HepG2 (cell line): ENCODE data around the gene TRIM7. TPM values are rescaled to one million over a fixed set of nuclear protein-coding genes. Genes with fewer than 3 reads are reported as not detected.
A peak's percentile ranks its signal among the peaks of the same experiment; 100 is the strongest.

ENCODE experiments used
- ATF7-NPFF ChIP-seq: sonication (generic); formaldehyde crosslinking; IDR thresholded peaks from 2 replicates; pipeline ENCODE4 v1.8.1; 2023; ENCODE audit warnings: mild to moderate bottlenecking, low read depth, missing genetic modification reagents, moderate library complexity
- FOSL2 ChIP-seq: sonication (generic); formaldehyde crosslinking; IDR thresholded peaks from 2 replicates; pipeline ENCODE4 v1.4.0; 2020; ENCODE audit warnings: missing genetic modification reagents
- FOXC1 ChIP-seq: sonication (generic); formaldehyde crosslinking; IDR thresholded peaks from 2 replicates; pipeline ENCODE4 v1.8.0; 2022; ENCODE audit warnings: mild to moderate bottlenecking, missing genetic modification reagents, borderline replicate concordance
- GLI4 ChIP-seq: sonication (generic); formaldehyde crosslinking; IDR thresholded peaks from 2 replicates; pipeline ENCODE4 v1.5.1; 2020; ENCODE audit warnings: missing genetic modification reagents, mild to moderate bottlenecking, moderate library complexity, borderline replicate concordance
- HIVEP1 ChIP-seq: sonication (generic); formaldehyde crosslinking; IDR thresholded peaks from 2 replicates; pipeline ENCODE4 v1.4.0; 2020; ENCODE audit warnings: mild to moderate bottlenecking, missing genetic modification reagents
- HMGA1 ChIP-seq: sonication (generic); formaldehyde crosslinking; conservative IDR thresholded peaks from 2 replicates; pipeline ENCODE4 v1.4.0; 2020; ENCODE audit warnings: missing genetic modification reagents
- NFYC ChIP-seq: IDR thresholded peaks from 2 replicates; pipeline ENCODE4 v1.6.1; 2016; ENCODE audit warnings: missing genetic modification reagents, missing compliant biosample characterization
- POGZ ChIP-seq: sonication (generic); formaldehyde crosslinking; IDR thresholded peaks from 2 replicates; pipeline ENCODE4 v1.4.0; 2020; ENCODE audit warnings: mild to moderate bottlenecking, missing genetic modification reagents
- PRMT3 ChIP-seq: sonication (generic); formaldehyde crosslinking; IDR thresholded peaks from 2 replicates; pipeline ENCODE4 v1.8.1; 2022; ENCODE audit warnings: low read depth, mild to moderate bottlenecking, moderate library complexity, missing genetic modification reagents, borderline replicate concordance
- SAP130 ChIP-seq: IDR thresholded peaks from 2 replicates; pipeline ENCODE4 v1.6.1; 2016; ENCODE audit warnings: low read depth
- SNAPC2 ChIP-seq: sonication (generic); formaldehyde crosslinking; IDR thresholded peaks from 2 replicates; pipeline ENCODE4 v1.8.1; 2022; ENCODE audit warnings: mild to moderate bottlenecking, missing genetic modification reagents
- ZBTB7B ChIP-seq: sonication (generic); formaldehyde crosslinking; IDR thresholded peaks from 2 replicates; pipeline ENCODE4 v1.4.0; 2020; ENCODE audit warnings: missing genetic modification reagents
- ZMYM3 ChIP-seq: sonication (generic); formaldehyde crosslinking; IDR thresholded peaks from 2 replicates; pipeline ENCODE4 v1.5.1; 2020; ENCODE audit warnings: mild to moderate bottlenecking, missing genetic modification reagents
- ZNF260 ChIP-seq: sonication (generic); formaldehyde crosslinking; IDR thresholded peaks from 2 replicates; pipeline ENCODE4 v1.4.0; 2020; ENCODE audit warnings: missing genetic modification reagents, low read depth, mild to moderate bottlenecking, borderline replicate concordance
- ZNF326 ChIP-seq: sonication (generic); formaldehyde crosslinking; IDR thresholded peaks from 2 replicates; pipeline ENCODE4 v1.4.0; 2020; ENCODE audit warnings: missing genetic modification reagents, borderline replicate concordance
- ZNF746 ChIP-seq: sonication (generic); formaldehyde crosslinking; IDR thresholded peaks from 2 replicates; pipeline ENCODE4 v1.8.0; 2022; ENCODE audit warnings: mild to moderate bottlenecking, missing genetic modification reagents
- ZNF780A ChIP-seq: sonication (generic); formaldehyde crosslinking; IDR thresholded peaks from 2 replicates; pipeline ENCODE4 v1.8.0; 2022; ENCODE audit warnings: mild to moderate bottlenecking, missing genetic modification reagents, moderate library complexity
- ZSCAN12 ChIP-seq: sonication (generic); formaldehyde crosslinking; IDR thresholded peaks from 2 replicates; pipeline ENCODE4 v1.9.0; 2021; ENCODE audit warnings: mild to moderate bottlenecking, missing genetic modification reagents
- polyA plus RNA-seq, 8 experiments: library from polyadenylated mRNA; depleted of rRNA in 3 of 8; stranded (reverse) in 7 of 8; unstranded in 1 of 8; fragments of >200 nt; fragmentation: Illumina TruSeq in 4 of 8; extraction: Trizol in 4 of 8; gene quantifications; 2 replicates each; pipeline versions ENCODE4 v1.2.1 to v1.2.3, GENCODE V29; 2011 to 2016; ENCODE audit warnings: low read depth in 4 of 8, missing spikeins in 1 of 8, mixed read lengths in 1 of 8; ENCODE audit not compliant: insufficient read depth in 1 of 8
- total RNA-seq, 5 experiments: library from RNA; depleted of rRNA; stranded (reverse); fragments of >200 nt; fragmentation: Illumina TruSeq; extraction: Trizol; gene quantifications; 2 replicates each; pipeline ENCODE4 v1.2.3, GENCODE V29; 2016; ENCODE audit warnings: low read depth in 1 of 5
- TF ChIP-seq, protein P1 (sequence below): sonication (generic); formaldehyde crosslinking; IDR thresholded peaks from 2 replicates; pipeline ENCODE4 v1.5.0; 2020; ENCODE audit warnings: mild to moderate bottlenecking, missing genetic modification reagents, borderline replicate concordance
- TF ChIP-seq, protein P2 (sequence below): sonication (generic); formaldehyde crosslinking; IDR thresholded peaks from 2 replicates; pipeline ENCODE4 v1.4.0; 2020; ENCODE audit warnings: missing genetic modification reagents, borderline replicate concordance
- TF ChIP-seq, protein P3 (sequence below): IDR thresholded peaks from 2 replicates; pipeline ENCODE4 v1.6.1; 2016; ENCODE audit warnings: mild to moderate bottlenecking

TRIM7 gene
- total and polyA plus RNA-seq, 2 of the 13 experiments (the other 11 are each of a cell fraction or from before 2014, with no cell fraction given): 0.13 TPM; not detected in 1

DNA sequence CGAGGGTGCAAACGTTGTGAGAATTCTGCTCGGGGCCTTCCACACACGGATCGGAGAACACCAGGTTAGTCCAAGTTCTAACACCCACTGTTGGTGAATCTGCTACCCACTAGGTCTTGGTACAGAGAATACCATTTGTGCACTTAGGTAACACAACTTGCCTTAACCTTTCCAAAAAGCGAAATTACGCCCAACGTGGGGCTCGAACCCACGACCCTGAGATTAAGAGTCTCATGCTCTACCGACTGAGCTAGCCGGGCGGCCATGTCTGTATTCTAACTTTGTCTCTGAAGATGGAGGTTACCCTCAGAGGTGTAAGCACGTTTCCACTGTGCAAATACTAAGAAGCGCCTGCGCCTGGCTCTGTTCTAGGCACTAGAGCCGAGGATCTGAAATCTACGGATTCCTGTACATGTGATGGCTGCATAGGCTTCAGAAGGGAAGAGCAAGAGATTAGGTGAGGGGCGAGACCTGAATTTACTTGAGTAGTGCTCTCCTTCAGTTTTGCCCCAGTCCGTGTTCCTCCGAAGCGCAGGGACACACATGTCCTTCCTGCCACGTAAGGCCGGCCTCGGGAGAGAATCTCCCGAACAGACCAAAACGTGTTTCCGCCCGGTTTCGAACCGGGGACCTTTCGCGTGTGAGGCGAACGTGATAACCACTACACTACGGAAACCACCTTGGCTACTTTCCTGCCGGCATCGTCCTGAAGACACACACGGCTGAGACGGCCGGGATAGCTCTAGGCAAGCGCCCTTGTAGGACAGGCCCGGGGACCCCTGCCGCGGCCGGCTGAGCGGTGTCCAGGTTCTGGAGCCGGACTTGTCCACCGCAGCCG lies 17.0 kb upstream of the TRIM7 start (continued):
- TF ChIP-seq, protein P1, sequence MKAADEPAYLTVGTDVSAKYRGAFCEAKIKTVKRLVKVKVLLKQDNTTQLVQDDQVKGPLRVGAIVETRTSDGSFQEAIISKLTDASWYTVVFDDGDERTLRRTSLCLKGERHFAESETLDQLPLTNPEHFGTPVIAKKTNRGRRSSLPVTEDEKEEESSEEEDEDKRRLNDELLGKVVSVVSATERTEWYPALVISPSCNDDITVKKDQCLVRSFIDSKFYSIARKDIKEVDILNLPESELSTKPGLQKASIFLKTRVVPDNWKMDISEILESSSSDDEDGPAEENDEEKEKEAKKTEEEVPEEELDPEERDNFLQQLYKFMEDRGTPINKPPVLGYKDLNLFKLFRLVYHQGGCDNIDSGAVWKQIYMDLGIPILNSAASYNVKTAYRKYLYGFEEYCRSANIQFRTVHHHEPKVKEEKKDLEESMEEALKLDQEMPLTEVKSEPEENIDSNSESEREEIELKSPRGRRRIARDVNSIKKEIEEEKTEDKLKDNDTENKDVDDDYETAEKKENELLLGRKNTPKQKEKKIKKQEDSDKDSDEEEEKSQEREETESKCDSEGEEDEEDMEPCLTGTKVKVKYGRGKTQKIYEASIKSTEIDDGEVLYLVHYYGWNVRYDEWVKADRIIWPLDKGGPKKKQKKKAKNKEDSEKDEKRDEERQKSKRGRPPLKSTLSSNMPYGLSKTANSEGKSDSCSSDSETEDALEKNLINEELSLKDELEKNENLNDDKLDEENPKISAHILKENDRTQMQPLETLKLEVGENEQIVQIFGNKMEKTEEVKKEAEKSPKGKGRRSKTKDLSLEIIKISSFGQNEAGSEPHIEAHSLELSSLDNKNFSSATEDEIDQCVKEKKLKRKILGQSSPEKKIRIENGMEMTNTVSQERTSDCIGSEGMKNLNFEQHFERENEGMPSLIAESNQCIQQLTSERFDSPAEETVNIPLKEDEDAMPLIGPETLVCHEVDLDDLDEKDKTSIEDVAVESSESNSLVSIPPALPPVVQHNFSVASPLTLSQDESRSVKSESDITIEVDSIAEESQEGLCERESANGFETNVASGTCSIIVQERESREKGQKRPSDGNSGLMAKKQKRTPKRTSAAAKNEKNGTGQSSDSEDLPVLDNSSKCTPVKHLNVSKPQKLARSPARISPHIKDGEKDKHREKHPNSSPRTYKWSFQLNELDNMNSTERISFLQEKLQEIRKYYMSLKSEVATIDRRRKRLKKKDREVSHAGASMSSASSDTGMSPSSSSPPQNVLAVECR (CRISPR knock-in tag): peak; percentile 76
- TF ChIP-seq HIVEP1: peak; percentile 56
- TF ChIP-seq ZNF746 (CRISPR knock-in tag): peak; percentile 49; the same call in 1 of the 2 replicates
- TF ChIP-seq, protein P2, sequence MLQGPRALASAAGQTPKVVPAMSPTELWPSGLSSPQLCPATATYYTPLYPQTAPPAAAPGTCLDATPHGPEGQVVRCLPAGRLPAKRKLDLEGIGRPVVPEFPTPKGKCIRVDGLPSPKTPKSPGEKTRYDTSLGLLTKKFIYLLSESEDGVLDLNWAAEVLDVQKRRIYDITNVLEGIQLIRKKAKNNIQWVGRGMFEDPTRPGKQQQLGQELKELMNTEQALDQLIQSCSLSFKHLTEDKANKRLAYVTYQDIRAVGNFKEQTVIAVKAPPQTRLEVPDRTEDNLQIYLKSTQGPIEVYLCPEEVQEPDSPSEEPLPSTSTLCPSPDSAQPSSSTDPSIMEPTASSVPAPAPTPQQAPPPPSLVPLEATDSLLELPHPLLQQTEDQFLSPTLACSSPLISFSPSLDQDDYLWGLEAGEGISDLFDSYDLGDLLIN (CRISPR knock-in tag): 0 out of 2 replicates have a peak, but pooled peaks have one; percentile 41
- 0 out of 2 replicates have a peak, but pooled peaks have one; percentile 46 for TF ChIP-seq ZSCAN12 (CRISPR knock-in tag)
- no peak for TF ChIP-seq SNAPC2 (CRISPR knock-in tag)
- TF ChIP-seq ZBTB7B (CRISPR knock-in tag): peak; percentile 20
- TF ChIP-seq SAP130 (CRISPR knock-in tag): peak; percentile 62
- peak; percentile 84; the same call in 1 of the 2 replicates for TF ChIP-seq PRMT3 (CRISPR knock-in tag)
- peak; percentile 50; the same call in 1 of the 2 replicates for TF ChIP-seq ZMYM3
- peak; percentile 55; the same call in 1 of the 2 replicates for TF ChIP-seq POGZ (CRISPR knock-in tag)
- TF ChIP-seq ZNF780A: peak; percentile 75; the same call in 1 of the 2 replicates
- TF ChIP-seq ZNF326 (CRISPR knock-in tag): no peak
- TF ChIP-seq NFYC (CRISPR knock-in tag): no peak
- TF ChIP-seq ATF7-NPFF: peak; percentile 29
- TF ChIP-seq GLI4 (CRISPR knock-in tag): no peak; the same call in 1 of the 2 replicates
- TF ChIP-seq FOXC1: peak; percentile 59; the same call in 1 of the 2 replicates
- peak; percentile 46 for TF ChIP-seq FOSL2
- TF ChIP-seq ZNF260 (CRISPR knock-in tag): 0 out of 2 replicates have a peak, but pooled peaks have one; percentile 71
- TF ChIP-seq, protein P3, sequence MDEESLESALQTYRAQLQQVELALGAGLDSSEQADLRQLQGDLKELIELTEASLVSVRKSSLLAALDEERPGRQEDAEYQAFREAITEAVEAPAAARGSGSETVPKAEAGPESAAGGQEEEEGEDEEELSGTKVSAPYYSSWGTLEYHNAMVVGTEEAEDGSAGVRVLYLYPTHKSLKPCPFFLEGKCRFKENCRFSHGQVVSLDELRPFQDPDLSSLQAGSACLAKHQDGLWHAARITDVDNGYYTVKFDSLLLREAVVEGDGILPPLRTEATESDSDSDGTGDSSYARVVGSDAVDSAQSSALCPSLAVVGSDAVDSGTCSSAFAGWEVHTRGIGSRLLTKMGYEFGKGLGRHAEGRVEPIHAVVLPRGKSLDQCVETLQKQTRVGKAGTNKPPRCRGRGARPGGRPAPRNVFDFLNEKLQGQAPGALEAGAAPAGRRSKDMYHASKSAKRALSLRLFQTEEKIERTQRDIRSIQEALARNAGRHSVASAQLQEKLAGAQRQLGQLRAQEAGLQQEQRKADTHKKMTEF: peak; percentile 90
- no peak for TF ChIP-seq HMGA1 (CRISPR knock-in tag)
